Choroid plexus epithelial cell (primary cell): ENCODE results near the gene ZNF492.
"Not testable (repeated sequence)": the region's sequence is repeated elsewhere in the genome, so short reads cannot be mapped to it uniquely, and the experiment has no call there.

ENCODE experiments used
- DNase-seq: peaks from one replicate; pipeline ENCODE4 v3.0.0-alpha.2; 2010; ENCODE audit warnings: low read depth
- H3K4me3 ChIP-seq: 2 replicates; pipeline ENCODE4 v1.5.1; 2011; ENCODE audit warnings: low read depth, mild to moderate bottlenecking, control low read depth, low read length, moderate library complexity
- TF ChIP-seq, protein P1 (sequence below): conservative IDR thresholded peaks from 2 replicates; pipeline ENCODE4 v1.5.1; 2011; ENCODE audit warnings: low read depth, mild to moderate bottlenecking, control low read depth, inconsistent platforms, low read length, moderate library complexity

Gene ZNF492

DNA sequence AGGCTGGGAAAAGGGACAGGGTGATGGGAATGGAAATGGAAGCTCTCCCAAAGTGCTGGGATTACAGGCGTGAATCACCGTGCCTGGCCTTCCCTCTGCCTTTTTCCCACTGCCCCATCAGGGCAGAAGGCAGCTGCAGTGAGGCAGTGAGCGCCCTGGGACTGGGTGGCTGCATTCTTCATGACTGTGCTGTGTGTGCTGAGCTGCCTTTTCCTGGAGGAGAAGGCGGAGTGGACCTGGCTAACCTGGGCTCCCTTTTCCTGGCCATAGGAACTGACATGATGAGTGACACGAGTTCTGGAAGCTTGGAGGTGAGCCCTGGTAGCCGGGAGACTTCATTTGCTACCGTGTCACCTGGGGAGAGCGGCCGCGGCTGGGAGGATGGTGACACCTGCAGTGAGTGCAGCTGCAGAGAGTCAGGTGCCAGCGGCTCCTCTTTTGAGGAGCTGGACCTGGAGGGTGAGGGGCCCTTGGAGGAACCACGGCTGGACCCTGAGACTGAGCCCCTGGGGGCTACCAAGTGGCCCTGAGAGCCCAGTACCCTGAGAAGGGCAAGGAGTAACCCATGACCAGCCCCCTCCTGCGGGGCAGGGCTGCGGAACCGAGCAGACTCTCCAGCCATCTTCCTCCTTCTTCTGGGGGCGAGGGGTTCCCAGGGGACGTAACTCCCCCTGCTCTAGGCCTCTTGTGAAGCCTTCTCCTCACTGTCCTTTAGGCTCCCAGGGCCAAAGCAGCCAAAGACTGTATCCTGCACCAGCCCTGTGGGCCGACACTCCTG is 26.3 kb upstream of the ZNF492 start:
- H3K4me3 ChIP-seq, result no peak overlapping the region
- TF ChIP-seq, protein P1, sequence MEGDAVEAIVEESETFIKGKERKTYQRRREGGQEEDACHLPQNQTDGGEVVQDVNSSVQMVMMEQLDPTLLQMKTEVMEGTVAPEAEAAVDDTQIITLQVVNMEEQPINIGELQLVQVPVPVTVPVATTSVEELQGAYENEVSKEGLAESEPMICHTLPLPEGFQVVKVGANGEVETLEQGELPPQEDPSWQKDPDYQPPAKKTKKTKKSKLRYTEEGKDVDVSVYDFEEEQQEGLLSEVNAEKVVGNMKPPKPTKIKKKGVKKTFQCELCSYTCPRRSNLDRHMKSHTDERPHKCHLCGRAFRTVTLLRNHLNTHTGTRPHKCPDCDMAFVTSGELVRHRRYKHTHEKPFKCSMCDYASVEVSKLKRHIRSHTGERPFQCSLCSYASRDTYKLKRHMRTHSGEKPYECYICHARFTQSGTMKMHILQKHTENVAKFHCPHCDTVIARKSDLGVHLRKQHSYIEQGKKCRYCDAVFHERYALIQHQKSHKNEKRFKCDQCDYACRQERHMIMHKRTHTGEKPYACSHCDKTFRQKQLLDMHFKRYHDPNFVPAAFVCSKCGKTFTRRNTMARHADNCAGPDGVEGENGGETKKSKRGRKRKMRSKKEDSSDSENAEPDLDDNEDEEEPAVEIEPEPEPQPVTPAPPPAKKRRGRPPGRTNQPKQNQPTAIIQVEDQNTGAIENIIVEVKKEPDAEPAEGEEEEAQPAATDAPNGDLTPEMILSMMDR, result no peak
- no peak for DNase-seq

DNA sequence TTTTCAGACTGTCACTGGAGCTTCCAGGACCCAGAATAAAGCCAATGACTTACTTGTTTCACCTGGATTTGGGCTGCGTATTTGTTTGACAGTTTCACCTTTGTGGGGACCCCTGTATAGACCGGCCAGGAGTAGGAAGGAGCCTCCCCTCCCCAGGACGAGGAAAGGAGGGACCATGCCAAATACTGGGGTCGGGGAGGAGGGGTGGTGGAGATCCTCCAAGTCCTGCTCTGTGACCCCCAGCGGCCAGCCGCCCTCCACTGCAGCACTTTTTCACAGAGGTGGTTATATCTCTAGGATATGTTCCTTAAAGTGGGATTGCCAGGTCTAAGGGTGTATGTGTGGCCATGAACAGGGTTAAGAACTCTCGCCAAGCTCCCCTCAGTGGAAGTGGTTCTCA is 25.7 kb upstream of the ZNF492 start:
- no peak overlapping the region for H3K4me3 ChIP-seq
- TF ChIP-seq, protein P1, result no peak
- no peak for DNase-seq

DNA sequence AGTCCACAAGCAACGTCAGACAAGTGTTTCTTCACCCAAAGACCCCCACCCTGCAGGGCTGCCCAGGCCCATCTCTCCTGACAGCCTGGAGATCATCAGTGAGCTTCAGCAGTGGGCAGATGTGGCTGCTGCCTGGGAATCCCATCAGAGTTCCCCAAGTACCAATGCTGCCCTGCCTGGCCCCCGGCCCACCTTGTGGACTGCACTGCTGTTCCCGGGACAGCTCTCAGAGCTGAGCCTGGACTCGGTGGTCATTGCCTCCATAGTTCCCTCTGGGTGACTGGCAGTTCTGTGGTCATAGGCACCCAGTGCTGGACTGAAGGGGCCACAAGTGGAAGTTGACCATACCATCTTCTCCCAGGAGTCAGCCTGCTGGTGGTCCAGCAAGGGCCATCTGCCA is 24.5 kb upstream of the ZNF492 start:
- TF ChIP-seq, protein P1, result no peak
- H3K4me3 ChIP-seq, result no peak overlapping the region
- DNase-seq, result no peak

DNA sequence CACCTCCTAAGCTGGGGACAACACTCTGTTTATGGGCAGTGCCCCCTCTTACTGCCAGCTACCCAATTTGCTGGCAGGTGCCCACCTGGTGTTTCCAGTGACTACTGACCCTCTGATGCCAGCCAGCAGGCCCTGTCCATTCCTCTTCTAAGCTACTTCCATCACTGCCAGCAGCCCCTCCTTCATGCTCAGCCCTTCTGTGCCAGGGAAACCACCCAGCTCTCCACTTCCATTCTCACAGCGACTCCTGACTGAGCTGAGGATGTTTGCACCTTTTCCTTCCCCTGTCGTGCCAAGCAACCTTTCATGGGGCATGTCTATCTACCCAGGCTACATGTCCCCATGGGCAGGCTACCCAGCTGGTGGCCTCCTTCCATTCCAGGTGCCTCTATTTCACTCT is 24.0 kb upstream of the ZNF492 start:
- TF ChIP-seq, protein P1, result no peak
- no peak overlapping the region for H3K4me3 ChIP-seq
- DNase-seq, result no peak

DNA sequence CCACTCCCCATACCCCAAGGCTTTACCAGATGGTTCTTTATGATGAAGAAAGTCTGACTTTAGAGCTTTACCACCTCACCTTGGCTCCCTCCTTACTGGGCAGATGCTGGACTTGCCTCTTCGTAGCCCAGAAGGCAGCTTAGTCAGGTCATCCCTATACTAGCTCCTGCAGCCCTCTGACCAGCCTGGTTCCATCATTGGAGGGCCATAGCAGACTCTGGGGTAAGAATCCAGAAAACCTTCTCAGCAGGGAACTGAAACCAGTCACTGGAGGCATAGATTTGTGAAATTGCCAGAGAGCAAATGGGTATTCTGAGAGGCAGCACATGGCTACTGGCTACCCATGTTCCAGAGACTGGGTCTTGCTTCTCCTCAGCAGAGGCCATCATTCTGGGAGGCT is 21.8 kb upstream of the ZNF492 start:
- TF ChIP-seq, protein P1, result no peak
- no peak for DNase-seq

DNA sequence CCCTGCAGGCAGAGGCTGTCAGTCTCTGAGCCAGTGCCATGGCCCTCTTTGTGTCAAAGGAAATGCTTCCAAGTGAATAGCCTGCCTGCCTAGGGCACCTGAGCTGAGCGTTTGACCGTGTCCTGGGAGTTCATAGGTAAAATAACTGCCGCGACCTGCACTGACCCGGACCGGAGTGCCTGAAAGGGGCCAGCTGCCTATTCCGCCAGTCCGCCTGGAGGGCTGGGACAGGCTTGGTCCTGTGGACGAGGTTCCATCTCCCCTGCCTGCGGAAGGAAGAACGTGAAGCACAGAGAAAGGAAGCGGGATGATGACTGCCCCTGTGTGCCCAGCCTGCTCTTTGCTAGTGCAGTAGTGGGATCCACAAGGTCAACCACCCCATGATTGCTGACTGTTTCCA is 17.5 kb upstream of the ZNF492 start:
- DNase-seq, result no peak
- TF ChIP-seq, protein P1, result no peak

More for the DNA sequence above, 21.8 kb upstream of the ZNF492 start:
- no peak overlapping the region for H3K4me3 ChIP-seq

DNA sequence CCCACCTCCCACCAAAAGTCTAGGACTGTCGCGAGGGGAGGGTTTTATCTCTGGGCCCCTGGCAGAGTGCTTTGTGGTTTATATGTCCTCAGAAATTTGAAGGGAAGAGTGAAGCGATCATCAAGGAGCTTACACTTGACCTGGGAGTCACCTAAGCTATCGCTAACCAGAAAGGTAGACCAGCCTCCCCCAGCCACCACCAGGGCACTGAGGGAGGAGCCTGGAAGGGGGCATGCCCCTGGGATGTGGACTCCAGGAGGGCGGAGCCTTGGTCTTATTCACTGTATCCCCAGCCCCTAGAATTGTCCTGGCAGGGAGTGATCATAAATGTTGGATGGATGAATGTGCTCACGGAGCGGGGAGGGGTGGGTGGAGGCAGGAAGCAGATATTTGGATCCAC is 16.9 kb upstream of the ZNF492 start:
- H3K4me3 ChIP-seq, DNase-seq: not testable (repeated sequence)

More for the DNA sequence above, 17.5 kb upstream of the ZNF492 start:
- no peak overlapping the region for H3K4me3 ChIP-seq
